Measurements from ENCODE around the gene GTF2H3.

Gene GTF2H3

GRCh38 chr12:123676616-123677320 is 43.1 kb downstream of the GTF2H3 start:
- intact Hi-C loops (cut with DNase I; ENCODE audit: low total_unique reads) = no loop called here
- H3K4me1 ChIP-seq = peaks cover 0 to 11% (median 3%) of the 10 kb centered on the region in 4 donors
- peaks cover 3 to 75% (median 37%) of the 10 kb centered on the region in 3 donors for H3K36me3 ChIP-seq
- no peak for DNase-seq
- no peak overlapping the region for H3K4me3 ChIP-seq
- no peak for TF ChIP-seq CTCF (IDR thresholded peaks at IDR 0.05)
- H3K9me3 ChIP-seq = no peaks in the 10 kb centered on the region
- no peaks in the 10 kb centered on the region for H3K27me3 ChIP-seq
- no peak overlapping the region for H3K27ac ChIP-seq

- intact Hi-C loops (cut with DNase I; ENCODE audit: low total_unique reads) = no loop called here
- H3K9me3 ChIP-seq = no peaks in the 10 kb centered on the region
- peaks cover 3 to 90% (median 31%) of the 10 kb centered on the region in 3 donors for H3K36me3 ChIP-seq
- H3K27ac ChIP-seq = no peak overlapping the region
- TF ChIP-seq CTCF (IDR thresholded peaks at IDR 0.05) = no peak
- no peak for DNase-seq
- H3K4me1 ChIP-seq = no peaks in the 10 kb centered on the region
- no peaks in the 10 kb centered on the region for H3K27me3 ChIP-seq
- H3K4me3 ChIP-seq = no peak overlapping the region
These were observed 45.4 kb downstream of the GTF2H3 start for GRCh38 chr12:123678981-123679380.

- Histone ChIP-seq H3K27ac (no peak overlapping the region), H3K27me3 (no peaks in the 10 kb centered on the region), H3K9me3 (no peaks in the 10 kb centered on the region), H3K36me3 (peaks cover 0 to 89% (median 10%) of the 10 kb centered on the region in 3 donors), H3K4me1 (no peaks in the 10 kb centered on the region), H3K4me3 (no peak overlapping the region)
- no peak for DNase-seq
- intact Hi-C loops (cut with DNase I; ENCODE audit: low total_unique reads) = no loop called here
- no peak for TF ChIP-seq CTCF (IDR thresholded peaks at IDR 0.05)
These were observed 48.0 kb downstream of the GTF2H3 start for GRCh38 chr12:123681605-123682004.

GRCh38 chr12:123683964-123684363 is 50.3 kb downstream of the GTF2H3 start:
- H3K27me3 ChIP-seq = no peaks in the 10 kb centered on the region
- intact Hi-C loops (cut with DNase I; ENCODE audit: low total_unique reads) = no loop called here
- H3K27ac ChIP-seq = no peak overlapping the region
- H3K4me3 ChIP-seq = no peak overlapping the region
- no peak for TF ChIP-seq CTCF (IDR thresholded peaks at IDR 0.05)
- no peaks in the 10 kb centered on the region for H3K9me3 ChIP-seq
- H3K4me1 ChIP-seq = no peaks in the 10 kb centered on the region
- peaks cover 5 to 94% (median 17%) of the 10 kb centered on the region in 3 donors for H3K36me3 ChIP-seq
- no peak for DNase-seq

- no peaks in the 10 kb centered on the region for H3K9me3 ChIP-seq
- no peak for TF ChIP-seq CTCF (IDR thresholded peaks at IDR 0.05)
- intact Hi-C loops (cut with DNase I; ENCODE audit: low total_unique reads) = no loop called here
- H3K27ac ChIP-seq = no peak overlapping the region
- no peak for DNase-seq
- no peak overlapping the region for H3K4me3 ChIP-seq
- no peaks in the 10 kb centered on the region for H3K4me1 ChIP-seq
- peaks cover 12 to 91% (median 20%) of the 10 kb centered on the region in 3 donors for H3K36me3 ChIP-seq
- H3K27me3 ChIP-seq = no peaks in the 10 kb centered on the region
These were observed 53.1 kb downstream of the GTF2H3 start for GRCh38 chr12:123686636-123687190.

Measured in tibial artery (tissue), 4 donors.